HEK293 (cell line): ENCODE measurements around the gene TMEM239.

Source experiments
- CTCF ChIA-PET: fragments of 350-600 bp; formaldehyde crosslinking; extraction: SDS; loops from one replicate; lab custom pipeline; 2021; ENCODE audit warnings: antibody characterized with exemption; lab: Yijun Ruan, JAX
- POLR2A ChIA-PET: fragments of 300-600 bp; formaldehyde crosslinking; extraction: SDS; loops from one replicate; lab custom pipeline; 2020; ENCODE audit warnings: antibody characterized with exemption, inconsistent platforms; lab: Yijun Ruan, JAX
- H3K27ac ChIP-seq: fragments of 200-500 bp; sonication (Bioruptor generic); 2 replicates; pipeline ENCODE4 v1.5.1; 2014; ENCODE audit warnings: low read depth, low read length, control low read depth, inconsistent platforms; ENCODE audit errors: extremely low read depth
- H3K36me3 ChIP-seq, 2 experiments: fragments of 200-500 bp in 1 of 2; sonication (Bioruptor generic) in 1 of 2; 1 replicate in 1 of 2; 2 replicates in 1 of 2; pipeline ENCODE4 v1.5.1; 2014 to 2017; ENCODE audit warnings: inconsistent platforms in 2 of 2, low read length in 2 of 2; ENCODE audit not compliant: control insufficient read depth in 2 of 2, insufficient read depth in 1 of 2
- H3K4me1 ChIP-seq: fragments of 200-500 bp; sonication (Bioruptor generic); 2 replicates; pipeline ENCODE4 v1.5.1; 2014; ENCODE audit warnings: mild to moderate bottlenecking, low read length, inconsistent platforms; ENCODE audit not compliant: control insufficient read depth, insufficient read depth
- H3K4me3 ChIP-seq: 2 replicates; pipeline ENCODE4 v1.5.1; 2011; ENCODE audit warnings: low read depth, mild to moderate bottlenecking, control low read depth, low read length, moderate library complexity
- H3K9me3 ChIP-seq: fragments of 200-500 bp; sonication (Bioruptor generic); 2 replicates; pipeline ENCODE4 v1.5.1; 2014; ENCODE audit warnings: low read depth, low read length, inconsistent platforms; ENCODE audit not compliant: control insufficient read depth, insufficient read depth
- GLIS2 ChIP-seq: fragments of 450-650 bp; formaldehyde crosslinking; IDR thresholded peaks from 2 replicates; pipeline ENCODE4 v1.5.1; 2016; ENCODE audit warnings: missing biosample characterization, missing genetic modification characterization
- INSM2 ChIP-seq: fragments of 450-650 bp; formaldehyde crosslinking; IDR thresholded peaks from 2 replicates; pipeline ENCODE4 v1.5.1; 2016; ENCODE audit warnings: missing biosample characterization, missing genetic modification characterization
- OVOL3 ChIP-seq: fragments of 450-650 bp; formaldehyde crosslinking; IDR thresholded peaks from 2 replicates; pipeline ENCODE4 v1.5.1; 2016; ENCODE audit warnings: missing biosample characterization, missing genetic modification characterization
- PRDM10 ChIP-seq: fragments of 450-650 bp; formaldehyde crosslinking; IDR thresholded peaks from 2 replicates; pipeline ENCODE4 v1.5.1; 2016; ENCODE audit warnings: missing biosample characterization, missing genetic modification characterization
- TCF7L2 ChIP-seq: IDR thresholded peaks from 2 replicates; pipeline ENCODE4 v1.6.1; 2011; ENCODE audit warnings: low read depth, mild to moderate bottlenecking, inconsistent platforms, low read length, moderate library complexity, borderline replicate concordance
- ZBTB48 ChIP-seq: fragments of 450-650 bp; formaldehyde crosslinking; IDR thresholded peaks from 2 replicates; pipeline ENCODE4 v1.5.1; 2016; ENCODE audit warnings: missing biosample characterization, missing genetic modification characterization
- ZBTB49 ChIP-seq: fragments of 450-650 bp; formaldehyde crosslinking; IDR thresholded peaks from 2 replicates; pipeline ENCODE4 v1.5.1; 2016; ENCODE audit warnings: missing biosample characterization, missing genetic modification characterization, low read depth
- ZBTB7A ChIP-seq: fragments of 450-650 bp; formaldehyde crosslinking; IDR thresholded peaks from 2 replicates; pipeline ENCODE4 v1.5.1; 2016; ENCODE audit warnings: low read depth, missing biosample characterization, missing genetic modification characterization
- ZFP3 ChIP-seq: fragments of 450-650 bp; formaldehyde crosslinking; IDR thresholded peaks from 2 replicates; pipeline ENCODE4 v1.5.1; 2016; ENCODE audit warnings: low read depth, missing biosample characterization, missing genetic modification characterization
- ZIC2 ChIP-seq: fragments of 450-650 bp; formaldehyde crosslinking; IDR thresholded peaks from 2 replicates; pipeline ENCODE4 v1.5.1; 2016; ENCODE audit warnings: missing biosample characterization, missing genetic modification characterization
- ZNF138 ChIP-seq: fragments of 450-650 bp; formaldehyde crosslinking; IDR thresholded peaks from 2 replicates; pipeline ENCODE4 v1.5.1; 2016; ENCODE audit warnings: missing biosample characterization, missing genetic modification characterization, borderline replicate concordance
- ZNF155 ChIP-seq: fragments of 450-650 bp; formaldehyde crosslinking; IDR thresholded peaks from 2 replicates; pipeline ENCODE4 v1.5.1; 2016; ENCODE audit warnings: missing biosample characterization, missing genetic modification characterization
- ZNF23 ChIP-seq: fragments of 450-650 bp; formaldehyde crosslinking; IDR thresholded peaks from 2 replicates; pipeline ENCODE4 v1.5.1; 2016; ENCODE audit warnings: missing biosample characterization, missing genetic modification characterization, borderline replicate concordance
- ZNF274 ChIP-seq, 2 experiments: fragments of 200-500 bp in 1 of 2; fragments of 450-650 bp in 1 of 2; sonication (Bioruptor generic) in 1 of 2; formaldehyde crosslinking in 1 of 2; IDR thresholded peaks; 2 replicates each; pipeline versions ENCODE4 v1.5.1 to v1.6.1; 2014 to 2016; ENCODE audit warnings: borderline replicate concordance in 1 of 2, inconsistent platforms in 1 of 2, low read length in 1 of 2, missing biosample characterization in 1 of 2, missing genetic modification characterization in 1 of 2
- ZNF501 ChIP-seq: fragments of 450-650 bp; formaldehyde crosslinking; IDR thresholded peaks from 2 replicates; pipeline ENCODE4 v1.5.1; 2016; ENCODE audit warnings: missing biosample characterization, missing genetic modification characterization
- ZNF510 ChIP-seq: fragments of 450-650 bp; formaldehyde crosslinking; IDR thresholded peaks from 2 replicates; pipeline ENCODE4 v1.5.1; 2018; ENCODE audit warnings: mild to moderate bottlenecking, missing genetic modification characterization, missing biosample characterization; ENCODE audit not compliant: insufficient replicate concordance
- ZNF558 ChIP-seq: fragments of 450-650 bp; formaldehyde crosslinking; IDR thresholded peaks from 2 replicates; pipeline ENCODE4 v1.5.1; 2016; ENCODE audit warnings: missing biosample characterization, missing genetic modification characterization
- ZNF621 ChIP-seq: fragments of 450-650 bp; formaldehyde crosslinking; IDR thresholded peaks from 2 replicates; pipeline ENCODE4 v1.5.1; 2017; ENCODE audit warnings: missing biosample characterization, missing genetic modification characterization
- ZNF639 ChIP-seq: fragments of 450-650 bp; formaldehyde crosslinking; IDR thresholded peaks from 2 replicates; pipeline ENCODE4 v1.5.1; 2016; ENCODE audit warnings: missing biosample characterization, missing genetic modification characterization
- ZNF660 ChIP-seq: fragments of 450-650 bp; IDR thresholded peaks from 2 replicates; pipeline ENCODE4 v1.5.1; 2018; ENCODE audit warnings: missing biosample characterization, mild to moderate bottlenecking, missing genetic modification characterization
- ZSCAN4 ChIP-seq: fragments of 450-650 bp; formaldehyde crosslinking; IDR thresholded peaks from 2 replicates; pipeline ENCODE4 v1.5.1; 2017; ENCODE audit warnings: missing biosample characterization, missing genetic modification characterization

Gene TMEM239

GRCh38 chr20:2798095-2798805 is 17.9 kb upstream of the TMEM239 start (continued):
- no peak for TF ChIP-seq INSM2 (tag by site-specific recombination)

GRCh38 chr20:2798814-2799213 is 17.4 kb upstream of the TMEM239 start:
- H3K9me3 ChIP-seq, result no peaks in the 10 kb centered on the region
- POLR2A ChIA-PET, result no interaction called here
- no peak for TF ChIP-seq ZFP3 (tag by site-specific recombination)
- TF ChIP-seq ZIC2, result peak; percentile 98
- no peak for TF ChIP-seq ZNF558
- TF ChIP-seq GLIS2 (tag by site-specific recombination), result no peak
- TF ChIP-seq ZBTB48 (tag by site-specific recombination), result no peak
- no peak for TF ChIP-seq ZBTB7A (tag by site-specific recombination)
- TF ChIP-seq ZNF621 (tag by site-specific recombination), result no peak
- TF ChIP-seq TCF7L2, result peak; percentile 66
- no peak for TF ChIP-seq ZNF501 (tag by site-specific recombination)
- TF ChIP-seq ZNF660, result no peak
- TF ChIP-seq ZNF274 (IDR thresholded peaks at IDR 0.05; ENCODE audit: low read length), result no peak
- TF ChIP-seq ZNF274 (tag by site-specific recombination; IDR thresholded peaks at IDR 0.05; ENCODE audit: borderline replicate concordance), result no peak
- TF ChIP-seq, all 188 proteins: peak for 2
- H3K4me1 ChIP-seq, result 0 out of 2 replicates have a peak, but pooled peaks cover 3% of the 10 kb centered on the region
- CTCF ChIA-PET, result interaction anchor here (1.2 kb wide), 1 partner anchor 45 kb away, joined by 3 read pairs; no protein-coding TSS in a partner anchor
- no peak overlapping the region for H3K27ac ChIP-seq
- peaks cover 0 to 17% of the 10 kb centered on the region in 2 experiments; a peak in 1 of 3 replicates for H3K36me3 ChIP-seq
- H3K4me3 ChIP-seq, result no peak overlapping the region

- H3K36me3 ChIP-seq, result peaks cover 0 to 17% of the 10 kb centered on the region in 2 experiments; a peak in 1 of 3 replicates
- no peak overlapping the region for H3K4me3 ChIP-seq
- H3K9me3 ChIP-seq, result no peaks in the 10 kb centered on the region
- no peak overlapping the region for H3K27ac ChIP-seq
- POLR2A ChIA-PET, result no interaction called here
- CTCF ChIA-PET, result interaction anchor here (0.6 to 1.2 kb wide), 2 partner anchors 46 to 1597 kb away, joined by 3 read pairs; no protein-coding TSS in a partner anchor
- H3K4me1 ChIP-seq, result 0 out of 2 replicates have a peak, but pooled peaks cover 3% of the 10 kb centered on the region
- TF ChIP-seq ZNF155, result no peak
- TF ChIP-seq ZBTB49 (tag by site-specific recombination), result no peak
- no peak for TF ChIP-seq OVOL3 (tag by site-specific recombination)
- no peak for TF ChIP-seq ZNF23 (tag by site-specific recombination)
- no peak for TF ChIP-seq ZNF639 (tag by site-specific recombination)
- TF ChIP-seq ZNF138, result no peak
- no peak for TF ChIP-seq ZSCAN4
- TF ChIP-seq ZNF510 (tag by site-specific recombination), result no peak
- TF ChIP-seq PRDM10 (tag by site-specific recombination), result no peak
These were observed 16.9 kb upstream of the TMEM239 start for GRCh38 chr20:2799271-2799670.
